A549 (cell line): Measurements from ENCODE around the gene DCDC2. TPM values are rescaled to one million over a fixed set of nuclear protein-coding genes. Genes with fewer than 3 reads are reported as not detected.
A peak's percentile ranks its signal among the peaks of the same experiment; 100 is the strongest.

Experiments
- ATAC-seq, 2 experiments: fragments of 200-7000 bp in 1 of 2; fragments of >200 bp in 1 of 2; cut with Nextera tagmentation in 1 of 2; cut with Tn5 transposase in 1 of 2; 3 replicates each; pipeline versions ENCODE4 v1.8.0 to v1.9.1; 2018 to 2020; ENCODE audit warnings: mild to moderate bottlenecking in 1 of 2, moderate library complexity in 1 of 2
- CTCF ChIA-PET: fragments of 300-600 bp; sonication (Branson Sonifier 250); formaldehyde crosslinking; extraction: SDS; loops from one replicate; lab custom pipeline; 2021; ENCODE audit warnings: antibody characterized with exemption, inconsistent platforms; lab: Yijun Ruan, JAX
- POLR2A ChIA-PET: fragments of 350-600 bp; formaldehyde crosslinking; extraction: SDS; loops from one replicate; lab custom pipeline; 2021; ENCODE audit warnings: antibody characterized with exemption, inconsistent platforms; lab: Yijun Ruan, JAX
- DNase-seq, 2 experiments: peaks; one replicate each; pipeline versions ENCODE4 v3.0.0 to v3.0.0-alpha.2; 2011 to 2016; ENCODE audit warnings: low read depth in 1 of 2, low spot score in 1 of 2
- FAIRE-seq: peaks from 2 replicates; lab custom pipeline; 2011; peaks lifted over from hg19 to GRCh38; lab: Jason Lieb, UNC
- H3K27ac ChIP-seq, 2 experiments: fragments of >200 bp; sonication (Bioruptor Twin); formaldehyde crosslinking; 3 replicates each; pipeline ENCODE4 v1.5.1; 2016 to 2017
- H3K4me1 ChIP-seq: fragments of >200 bp; sonication (Bioruptor Twin); formaldehyde crosslinking; 3 replicates; pipeline ENCODE4 v1.6.1; 2016
- H3K4me2 ChIP-seq: fragments of >200 bp; sonication (Bioruptor Twin); formaldehyde crosslinking; 3 replicates; pipeline ENCODE4 v1.6.1; 2016
- H3K4me3 ChIP-seq: fragments of >200 bp; sonication (Bioruptor Twin); formaldehyde crosslinking; 3 replicates; pipeline ENCODE4 v1.5.1; 2016
- H3K9me3 ChIP-seq: fragments of >200 bp; sonication (Bioruptor Twin); formaldehyde crosslinking; 3 replicates; pipeline ENCODE4 v1.6.1; 2016
- BHLHE40 ChIP-seq: IDR thresholded peaks from 2 replicates; pipeline ENCODE4 v1.6.1; 2012; ENCODE audit warnings: low read depth, low read length, inconsistent platforms
- CHD2 ChIP-seq: fragments of 150-350 bp; IDR thresholded peaks from 2 replicates; pipeline ENCODE4 v1.6.1; 2014; ENCODE audit warnings: low read length; ENCODE audit not compliant: partially characterized antibody
- EP300 ChIP-seq, 2 experiments: fragments of >200 bp; sonication (Bioruptor Twin); formaldehyde crosslinking; IDR thresholded peaks; 2 replicates in 1 of 2; 3 replicates in 1 of 2; pipeline ENCODE4 v1.6.1; 2016 to 2017
- FOSB ChIP-seq: fragments of 250-450 bp; sonication (Bioruptor Pico); IDR thresholded peaks from 2 replicates; pipeline ENCODE4 v1.5.0; 2020; ENCODE audit warnings: mild to moderate bottlenecking, moderate library complexity
- FOSL2 ChIP-seq, 2 experiments: fragments of 450-650 bp in 1 of 2; fragments of >200 bp in 1 of 2; sonication (Bioruptor Twin) in 1 of 2; formaldehyde crosslinking; IDR thresholded peaks; 2 replicates each; pipeline versions ENCODE4 v1.5.0 to v1.6.1; 2016 to 2020; ENCODE audit warnings: mild to moderate bottlenecking in 1 of 2, moderate library complexity in 1 of 2
- HDAC2 ChIP-seq: fragments of 200-600 bp; sonication (generic); IDR thresholded peaks from 2 replicates; pipeline ENCODE4 v1.6.1; 2016
- KDM1A ChIP-seq: fragments of 200-600 bp; sonication (generic); IDR thresholded peaks from 2 replicates; pipeline ENCODE4 v1.6.1; 2016; ENCODE audit warnings: low read depth, mild to moderate bottlenecking
- NR3C1 ChIP-seq: fragments of >200 bp; sonication (Bioruptor Twin); formaldehyde crosslinking; IDR thresholded peaks from 3 replicates; pipeline ENCODE4 v1.6.1; 2017
- PHF8 ChIP-seq: fragments of 200-600 bp; sonication (generic); IDR thresholded peaks from 2 replicates; pipeline ENCODE4 v1.6.1; 2016; ENCODE audit warnings: low read depth, mild to moderate bottlenecking, antibody characterized with exemption, moderate library complexity, borderline replicate concordance
- SMC3 ChIP-seq: fragments of >200 bp; sonication (Bioruptor Twin); formaldehyde crosslinking; IDR thresholded peaks from 3 replicates; pipeline ENCODE4 v1.6.1; 2018; ENCODE audit warnings: inconsistent platforms
- TP53 ChIP-seq: fragments of 250-450 bp; sonication (Bioruptor Pico); IDR thresholded peaks from 2 replicates; pipeline ENCODE4 v1.5.0; 2021; ENCODE audit warnings: mild to moderate bottlenecking, moderate library complexity
- ZNF302 ChIP-seq: fragments of 250-450 bp; sonication (Bioruptor Pico); IDR thresholded peaks from 2 replicates; pipeline ENCODE4 v1.9.0; 2021; ENCODE audit warnings: inconsistent platforms, mild to moderate bottlenecking, moderate library complexity
- WGBS: methylation state at CpG from one replicate; pipeline ENCODE4 v1.1.6; 2017; ENCODE audit errors: missing lambda C conversion rate; 5-methylcytosine and 5-hydroxymethylcytosine counted together
- polyA plus RNA-seq, 4 experiments: library from polyadenylated mRNA; depleted of rRNA in 3 of 4; stranded (reverse); fragments of >200 nt; fragmentation: RNase III in 1 of 4; extraction: RNeasy Plus Mini Kit Qiagen cat#74134 plus additional on column Dnase treatment in 1 of 4; gene quantifications; 2 replicates in 3 of 4; 3 replicates in 1 of 4; pipeline ENCODE4 v1.2.3, GENCODE V29; 2011 to 2017
- TF ChIP-seq, protein P1 (sequence below): IDR thresholded peaks from 2 replicates; pipeline ENCODE4 v1.6.1; 2012
- TF ChIP-seq, protein P2 (sequence below): IDR thresholded peaks from 2 replicates; pipeline ENCODE4 v1.6.1; 2012; ENCODE audit warnings: low read depth, borderline replicate concordance
- TF ChIP-seq, protein P3 (sequence below): fragments of >200 bp; sonication (Bioruptor Twin); formaldehyde crosslinking; IDR thresholded peaks from 3 replicates; pipeline ENCODE4 v1.6.1; 2016

Gene DCDC2
- polyA plus RNA-seq, 2 of the 4 experiments (the other 2 are of a cell fraction): 9.1 to 9.4 TPM

DNA sequence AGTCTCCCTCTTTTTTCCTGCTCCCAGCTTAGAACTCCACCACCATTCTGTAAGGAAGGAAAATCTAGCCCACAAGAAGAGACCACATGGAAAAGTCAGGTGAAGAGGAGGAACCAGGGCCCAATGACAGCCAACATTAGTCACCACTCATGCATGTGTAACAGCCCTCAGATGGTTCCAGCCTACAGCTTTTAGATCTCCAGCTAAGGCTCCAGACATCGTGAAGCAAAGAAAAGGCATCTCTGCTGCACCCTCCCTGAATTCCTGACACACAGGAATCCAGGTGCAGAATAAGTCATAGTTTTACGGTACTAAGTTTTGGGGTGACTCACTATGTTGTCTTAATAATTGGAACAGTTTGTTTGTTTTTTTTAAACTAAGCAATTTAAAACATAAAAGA, 25.5 kb downstream of the DCDC2 start:
- Histone ChIP-seq H3K4me3 (no peak overlapping the region), H3K4me1 (peaks cover 52% of the 10 kb centered on the region), H3K4me2 (peak overlapping the region; percentile 51), H3K9me3 (no peaks in the 10 kb centered on the region; the same call in 2 of the 3 replicates), H3K27ac (peak overlapping the region; percentile 53 to 71)
- FAIRE-seq (no peak), ATAC-seq (peak; percentile 85 to 90), DNase-seq (peak in 1 of 2 experiments; percentile 62)
- ChIA-PET CTCF (interaction anchor here (4.8 kb wide), 1 partner anchor 49 kb away, joined by 16 read pairs; no protein-coding TSS in a partner anchor), POLR2A (interaction anchor here (1.0 to 1.1 kb wide), 2 partner anchors 9 to 27 kb away, joined by 3 to 4 read pairs; no protein-coding TSS in a partner anchor)
- WGBS: 6% methylated on average over 2 of the region's 2 CpGs
- TF ChIP-seq FOSL2 (IDR thresholded peaks at IDR 0.05) (no peak), FOSL2 (CRISPR knock-in tag; IDR thresholded peaks at IDR 0.05) (peak; percentile 69), FOSB (CRISPR knock-in tag) (no peak)
- TF ChIP-seq, protein P1, sequence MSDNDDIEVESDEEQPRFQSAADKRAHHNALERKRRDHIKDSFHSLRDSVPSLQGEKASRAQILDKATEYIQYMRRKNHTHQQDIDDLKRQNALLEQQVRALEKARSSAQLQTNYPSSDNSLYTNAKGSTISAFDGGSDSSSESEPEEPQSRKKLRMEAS: 0 out of 2 replicates have a peak, but pooled peaks have one; percentile 31

DNA sequence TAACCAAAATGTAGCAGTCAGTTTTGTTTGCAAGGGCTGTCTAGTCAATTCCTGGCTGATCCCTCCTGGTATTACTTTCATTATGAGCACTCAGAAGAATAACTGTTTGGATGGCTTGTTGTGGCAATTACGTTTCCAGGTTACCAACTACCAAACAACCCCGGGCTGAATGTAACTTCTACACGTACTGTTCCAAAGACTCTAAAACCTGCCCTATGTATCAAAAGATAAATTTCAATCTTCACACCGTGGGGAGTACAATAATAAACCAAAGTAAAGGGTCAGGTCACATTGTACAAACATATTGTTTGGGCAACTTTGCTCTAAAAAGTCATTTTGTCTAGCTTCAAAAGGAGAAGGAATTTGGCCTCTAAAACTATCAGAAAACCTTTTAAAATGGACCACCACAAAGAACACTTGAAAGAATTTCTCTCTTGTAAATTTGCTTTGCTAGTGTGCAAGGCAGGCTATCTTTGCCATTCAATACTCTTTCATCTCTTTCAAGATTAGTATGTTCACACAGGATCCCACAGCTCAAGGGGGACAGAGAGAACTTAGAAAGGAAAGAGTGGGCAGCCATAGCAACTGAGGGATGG, 27.6 kb downstream of the DCDC2 start:
- DNase-seq (peak in 1 of 2 experiments; percentile 62), FAIRE-seq (no peak), ATAC-seq (peak in 1 of 2 experiments; percentile 79; a peak in 3 of 6 replicates)
- H3K9me3 ChIP-seq: no peaks in the 10 kb centered on the region
- peak overlapping the region; percentile 60 for H3K4me2 ChIP-seq
- ChIA-PET CTCF (interaction anchor here (1.0 to 4.8 kb wide), 3 partner anchors 17 to 47 kb away, joined by 3 to 16 read pairs (median 4); no protein-coding TSS in a partner anchor), POLR2A (no interaction called here)
- H3K4me3 ChIP-seq: no peak overlapping the region
- TF ChIP-seq NR3C1: no peak
- TF ChIP-seq BHLHE40: no peak
- TF ChIP-seq KDM1A: no peak
- no peak for TF ChIP-seq TP53 (CRISPR knock-in tag)
- no peak for TF ChIP-seq SMC3
- TF ChIP-seq EP300 (IDR thresholded peaks at IDR 0.05): 0 out of 5 replicates have a peak, but pooled peaks of 1 of the 2 experiments have one; percentile 16
- TF ChIP-seq ZNF302 (CRISPR knock-in tag): no peak
- peaks cover 52% of the 10 kb centered on the region for H3K4me1 ChIP-seq
- H3K27ac ChIP-seq: peak overlapping the region; percentile 46 to 69
- WGBS: 17% methylated on average over 4 of the region's 4 CpGs

DNA sequence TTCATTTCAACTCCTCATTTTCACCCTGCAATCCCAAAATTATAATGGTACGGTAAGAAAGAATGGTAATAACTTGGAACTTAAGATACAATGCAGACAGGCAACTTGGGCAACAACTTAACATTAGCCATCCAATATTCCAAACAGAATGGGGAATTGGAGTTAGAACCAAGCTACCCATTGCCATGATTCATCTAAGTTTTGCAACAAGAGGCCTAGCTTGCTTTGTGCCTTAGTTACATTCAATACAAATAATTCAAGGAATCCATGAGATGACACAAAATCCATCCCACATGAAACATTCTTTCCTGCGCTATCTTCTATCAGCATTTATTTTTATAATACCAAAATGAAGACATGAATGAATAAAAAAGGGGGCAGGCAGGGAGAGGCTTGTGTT, 28.4 kb downstream of the DCDC2 start:
- H3K27ac ChIP-seq: peak overlapping the region; percentile 47 to 69
- H3K4me1 ChIP-seq: peaks cover 53% of the 10 kb centered on the region
- ATAC-seq (no peak), FAIRE-seq (no peak), DNase-seq (no peak)
- WGBS: 84% methylated on average over 2 of the region's 2 CpGs
- CTCF ChIA-PET: interaction anchor here (0.8 to 4.8 kb wide), 3 partner anchors 16 to 46 kb away, joined by 3 to 16 read pairs (median 7); no protein-coding TSS in a partner anchor
- peak overlapping the region; percentile 60 for H3K4me2 ChIP-seq
- POLR2A ChIA-PET: no interaction called here
- H3K4me3 ChIP-seq: no peak overlapping the region
- H3K9me3 ChIP-seq: no peaks in the 10 kb centered on the region
- TF ChIP-seq CHD2 (no peak), EP300 (IDR thresholded peaks at IDR 0.05) (no peak), FOSL2 (IDR thresholded peaks at IDR 0.05) (no peak), FOSL2 (CRISPR knock-in tag; IDR thresholded peaks at IDR 0.05) (peak; percentile 29; the same call in 1 of the 2 replicates)

DNA sequence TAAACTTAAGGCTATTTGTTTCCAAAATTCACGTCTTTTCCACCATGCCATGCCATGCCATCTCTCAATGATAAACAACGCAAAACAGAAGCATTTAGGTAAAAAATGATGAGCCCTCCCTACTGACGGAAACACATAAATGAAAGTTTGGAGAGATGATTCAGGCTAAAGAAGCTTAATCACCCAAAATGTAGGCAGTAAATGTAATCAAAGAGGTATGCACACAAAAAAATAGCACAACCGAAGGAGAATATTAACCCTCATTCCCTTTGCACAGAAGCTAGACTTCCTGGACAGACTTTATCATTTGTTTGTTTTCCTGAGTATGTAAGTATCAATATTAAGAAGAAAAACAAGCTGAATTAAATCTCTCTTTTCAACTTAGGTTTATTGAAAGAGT, 28.8 kb downstream of the DCDC2 start:
- ChIA-PET CTCF (interaction anchor here (0.8 to 4.8 kb wide), 3 partner anchors 15 to 46 kb away, joined by 3 to 16 read pairs (median 7); no protein-coding TSS in a partner anchor), POLR2A (no interaction called here)
- TF ChIP-seq, protein P2, sequence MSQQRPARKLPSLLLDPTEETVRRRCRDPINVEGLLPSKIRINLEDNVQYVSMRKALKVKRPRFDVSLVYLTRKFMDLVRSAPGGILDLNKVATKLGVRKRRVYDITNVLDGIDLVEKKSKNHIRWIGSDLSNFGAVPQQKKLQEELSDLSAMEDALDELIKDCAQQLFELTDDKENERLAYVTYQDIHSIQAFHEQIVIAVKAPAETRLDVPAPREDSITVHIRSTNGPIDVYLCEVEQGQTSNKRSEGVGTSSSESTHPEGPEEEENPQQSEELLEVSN: no peak
- TF ChIP-seq, protein P3, sequence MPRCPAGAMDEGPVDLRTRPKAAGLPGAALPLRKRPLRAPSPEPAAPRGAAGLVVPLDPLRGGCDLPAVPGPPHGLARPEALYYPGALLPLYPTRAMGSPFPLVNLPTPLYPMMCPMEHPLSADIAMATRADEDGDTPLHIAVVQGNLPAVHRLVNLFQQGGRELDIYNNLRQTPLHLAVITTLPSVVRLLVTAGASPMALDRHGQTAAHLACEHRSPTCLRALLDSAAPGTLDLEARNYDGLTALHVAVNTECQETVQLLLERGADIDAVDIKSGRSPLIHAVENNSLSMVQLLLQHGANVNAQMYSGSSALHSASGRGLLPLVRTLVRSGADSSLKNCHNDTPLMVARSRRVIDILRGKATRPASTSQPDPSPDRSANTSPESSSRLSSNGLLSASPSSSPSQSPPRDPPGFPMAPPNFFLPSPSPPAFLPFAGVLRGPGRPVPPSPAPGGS: no peak
- TF ChIP-seq HDAC2 (no peak), PHF8 (no peak)
- ATAC-seq: no peak
- no peak for FAIRE-seq
- peak overlapping the region; percentile 47 to 69 for H3K27ac ChIP-seq
- WGBS: 39% methylated on average over 4 of the region's 4 CpGs
- H3K9me3 ChIP-seq: no peaks in the 10 kb centered on the region
- DNase-seq: no peak
- peak overlapping the region; percentile 60 for H3K4me2 ChIP-seq
- H3K4me1 ChIP-seq: peaks cover 57% of the 10 kb centered on the region
- H3K4me3 ChIP-seq: no peak overlapping the region
